Measurements from ENCODE around the gene SZT2. TPM values are rescaled to one million over a fixed set of nuclear protein-coding genes. Genes with fewer than 3 reads are reported as not detected.

The SZT2 gene
- total RNA-seq (100 to 1,000 TPM; 135 to 153 TPM), polyA plus RNA-seq (1 to 10 TPM in 1 of 2 donors, under 1 TPM in 1; 0.69 to 8.9 TPM)

- intact Hi-C loops (cut with micrococcal nuclease) = loop anchor here (1.0 kb wide), 3 partner anchors 21 to 217 kb away; partner anchors contain the start of genes CDC20, CFAP57, EBNA1BP2 and ELOVL1
- H3K4me3 Mint-ChIP-seq = peak within 1 kb of the TSS; percentile 99 to 100 (median 100)
Observed at GRCh38 chr1:43389326-43390313, at the start of gene SZT2, which contains the start of gene MED8. TSS of gene SZT2 (plus strand) at chr1:43389899. CDS start at chr1:43389969, 70 bp downstream. TSS of gene MED8 (minus strand) at chr1:43389800. CDS start at chr1:43389764, 36 bp downstream.

DNA sequence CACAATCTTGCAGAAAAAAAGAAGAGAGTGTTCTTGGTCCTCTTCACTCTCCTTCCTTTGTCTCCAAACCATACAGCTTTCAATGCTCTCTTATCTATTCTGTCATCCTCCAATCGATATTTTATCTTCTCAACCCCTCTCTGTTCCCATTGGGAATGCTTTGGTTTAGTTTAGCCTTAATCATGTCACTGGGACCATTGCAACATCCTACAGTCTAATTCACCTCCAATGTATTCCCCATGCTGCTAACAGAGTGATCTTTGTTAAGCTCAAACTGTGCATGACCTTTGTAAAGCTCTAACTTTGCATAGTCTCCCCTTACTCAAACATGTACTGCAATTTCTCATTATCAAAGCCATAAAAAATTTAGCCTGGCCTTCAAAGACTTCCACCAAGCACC lies 49.1 kb upstream of the SZT2 start:
- Histone ChIP-seq H3K36me3 (ENCODE audit: insufficient read depth, low read length) (no peaks in the 10 kb centered on the region), H3K27ac (ENCODE audit: low read depth, low read length) (no peak overlapping the region), H3K27me3 (ENCODE audit: insufficient read depth, low read length) (no peaks in the 10 kb centered on the region), H3K9me3 (ENCODE audit: control insufficient read depth in 1 of 2, low read length in 2 of 2) (no peaks in the 10 kb centered on the region), H3K4me1 (ENCODE audit: insufficient read depth, low read length) (no peaks in the 10 kb centered on the region), H3K4me3 (ENCODE audit: low read length in 2 of 2) (no peak overlapping the region)
- Mint-ChIP-seq H3K9me3 (no peaks in the 10 kb centered on the region), H3K27me3 (peaks cover 0 to 4% of the 10 kb centered on the region in 2 donors), H3K27ac (peak overlapping the region in 1 of 7 donors; percentile 38), H3K4me1 (no peaks in the 10 kb centered on the region), H3K36me3 (no peaks in the 10 kb centered on the region), H3K4me3 (no peak overlapping the region)
- ChIA-PET POLR2A (ENCODE audit: partially characterized antibody) (no interaction called here), CTCF (ENCODE audit: partially characterized antibody) (interaction anchor here (1.0 kb wide), 1 partner anchor 12 kb away, joined by 3 read pairs; no protein-coding TSS in a partner anchor)
- intact Hi-C loops (cut with micrococcal nuclease) = no loop called here
- no peak for DNase-seq

More at GRCh38 chr1:43389326-43390313, at the start of gene SZT2, which contains the start of gene MED8:
- H3K36me3 ChIP-seq (ENCODE audit: insufficient read depth, low read length) = peaks cover 31% of the 10 kb centered on the region
- Mint-ChIP-seq H3K36me3 (peaks cover 21 to 48% of the 10 kb centered on the region in 2 donors), H3K4me1 (peaks cover 32 to 60% (median 45%) of the 10 kb centered on the region in 4 donors), H3K9me3 (no peaks in the 10 kb centered on the region), H3K27ac (peak within 1 kb of the TSS; percentile 89 to 100 (median 99)), H3K27me3 (no peaks in the 10 kb centered on the region)
- peak within 1 kb of the TSS; percentile 82 for H3K27ac ChIP-seq (ENCODE audit: low read depth, low read length)
- H3K4me1 ChIP-seq (ENCODE audit: insufficient read depth, low read length) = peaks cover 28% of the 10 kb centered on the region
- H3K27me3 ChIP-seq (ENCODE audit: insufficient read depth, low read length) = no peaks in the 10 kb centered on the region
- CTCF ChIA-PET (ENCODE audit: partially characterized antibody) = interaction anchor here (0.6 to 3.5 kb wide), 5 partner anchors 20 to 162 kb away, joined by 3 to 10 read pairs (median 4); partner anchors contain the start of gene ELOVL1
- POLR2A ChIA-PET (ENCODE audit: partially characterized antibody) = interaction anchor here (0.7 to 3.7 kb wide), 14 partner anchors 8 to 217 kb away, joined by 3 to 42 read pairs (median 4); partner anchors contain the start of genes CDC20, CFAP57, EBNA1BP2 and ELOVL1
- H3K9me3 ChIP-seq (ENCODE audit: control insufficient read depth in 1 of 2, low read length in 2 of 2) = no peaks in the 10 kb centered on the region
- peak; percentile 88 to 93 (median 91) for DNase-seq
- peak within 1 kb of the TSS; percentile 87 to 88 for H3K4me3 ChIP-seq (ENCODE audit: low read length in 2 of 2)

GRCh38 chr1:43344267-43344850 lies 45.3 kb upstream of the SZT2 start:
- CTCF ChIA-PET (ENCODE audit: partially characterized antibody) = no interaction called here
- H3K9me3 ChIP-seq (ENCODE audit: control insufficient read depth in 1 of 2, low read length in 2 of 2) = no peaks in the 10 kb centered on the region
- Mint-ChIP-seq H3K9me3 (no peaks in the 10 kb centered on the region), H3K27me3 (peaks cover 0 to 4% of the 10 kb centered on the region in 2 donors), H3K27ac (peak overlapping the region in 3 of 7 donors; percentile 2 to 44 (median 4)), H3K4me1 (peaks cover 0 to 4% (median 3%) of the 10 kb centered on the region in 4 donors), H3K36me3 (no peaks in the 10 kb centered on the region), H3K4me3 (no peak overlapping the region)
- H3K36me3 ChIP-seq (ENCODE audit: insufficient read depth, low read length) = no peaks in the 10 kb centered on the region
- H3K27ac ChIP-seq (ENCODE audit: low read depth, low read length) = no peak overlapping the region
- H3K4me3 ChIP-seq (ENCODE audit: low read length in 2 of 2) = no peak overlapping the region
- no peaks in the 10 kb centered on the region for H3K27me3 ChIP-seq (ENCODE audit: insufficient read depth, low read length)
- POLR2A ChIA-PET (ENCODE audit: partially characterized antibody) = no interaction called here
- H3K4me1 ChIP-seq (ENCODE audit: insufficient read depth, low read length) = no peaks in the 10 kb centered on the region
- intact Hi-C loops (cut with micrococcal nuclease) = no loop called here
- no peak for DNase-seq

DNA sequence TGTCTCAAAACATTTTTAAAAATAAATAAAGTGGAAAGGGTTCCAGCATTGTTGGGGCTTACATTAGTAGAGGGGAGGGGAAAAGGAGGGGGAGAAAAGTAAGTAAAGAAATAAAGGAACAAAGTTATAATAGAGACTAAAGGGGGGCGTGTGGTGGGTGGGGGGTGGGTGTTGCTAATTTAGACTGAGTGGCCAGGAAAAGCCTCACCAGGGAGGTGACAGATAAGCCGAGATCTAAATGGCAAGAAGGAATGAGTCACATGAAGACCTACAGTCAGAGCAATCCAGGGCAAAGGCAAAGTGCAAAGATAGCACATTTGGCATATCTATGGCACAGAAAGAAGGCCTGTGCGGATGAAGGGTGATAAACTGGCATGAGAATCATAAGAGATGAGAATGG lies 44.6 kb upstream of the SZT2 start:
- H3K36me3 Mint-ChIP-seq = no peaks in the 10 kb centered on the region
- peaks cover 0 to 4% of the 10 kb centered on the region in 2 donors for H3K27me3 Mint-ChIP-seq
- H3K27ac Mint-ChIP-seq = peak overlapping the region in 3 of 7 donors; percentile 25 to 38 (median 31)
- no peak for DNase-seq
- H3K27ac ChIP-seq (ENCODE audit: low read depth, low read length) = no peak overlapping the region
- H3K9me3 ChIP-seq (ENCODE audit: control insufficient read depth in 1 of 2, low read length in 2 of 2) = no peaks in the 10 kb centered on the region
- no peak overlapping the region for H3K4me3 Mint-ChIP-seq
- no peaks in the 10 kb centered on the region for H3K9me3 Mint-ChIP-seq
- H3K27me3 ChIP-seq (ENCODE audit: insufficient read depth, low read length) = no peaks in the 10 kb centered on the region
- intact Hi-C loops (cut with micrococcal nuclease) = no loop called here
- CTCF ChIA-PET (ENCODE audit: partially characterized antibody) = no interaction called here
- POLR2A ChIA-PET (ENCODE audit: partially characterized antibody) = no interaction called here
- H3K4me1 Mint-ChIP-seq = peaks cover 2 to 11% (median 11%) of the 10 kb centered on the region in 4 donors
- H3K4me3 ChIP-seq (ENCODE audit: low read length in 2 of 2) = no peak overlapping the region
- no peaks in the 10 kb centered on the region for H3K36me3 ChIP-seq (ENCODE audit: insufficient read depth, low read length)
- H3K4me1 ChIP-seq (ENCODE audit: insufficient read depth, low read length) = peaks cover 5% of the 10 kb centered on the region

DNA sequence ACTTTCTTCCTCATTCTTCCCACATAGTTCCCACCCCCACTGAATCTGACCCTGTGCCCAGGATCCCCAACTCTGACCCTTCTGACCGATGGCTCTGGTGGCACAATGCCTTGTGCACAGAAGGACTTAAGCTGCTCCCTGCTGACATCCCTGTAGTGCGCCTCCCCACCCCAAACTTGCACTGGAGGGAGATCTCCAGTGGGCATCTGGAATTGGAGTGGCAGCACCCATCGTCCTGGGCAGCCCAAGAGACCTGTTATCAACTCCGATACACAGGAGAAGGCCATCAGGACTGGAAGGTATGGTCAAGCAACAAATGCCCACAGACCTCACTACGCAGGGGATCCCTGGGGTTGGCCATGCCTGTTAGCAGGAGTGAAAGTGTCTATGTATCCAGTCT lies 43.1 kb upstream of the SZT2 start:
- Mint-ChIP-seq H3K4me1 (peaks cover 2 to 11% (median 11%) of the 10 kb centered on the region in 4 donors), H3K9me3 (no peaks in the 10 kb centered on the region), H3K27ac (no peak overlapping the region), H3K27me3 (peaks cover 0 to 2% of the 10 kb centered on the region in 2 donors), H3K4me3 (no peak overlapping the region), H3K36me3 (no peaks in the 10 kb centered on the region)
- H3K36me3 ChIP-seq (ENCODE audit: insufficient read depth, low read length) = no peaks in the 10 kb centered on the region
- ChIA-PET POLR2A (ENCODE audit: partially characterized antibody) (no interaction called here), CTCF (ENCODE audit: partially characterized antibody) (interaction anchor here (0.9 kb wide), 1 partner anchor 12 kb away, joined by 3 read pairs; no protein-coding TSS in a partner anchor)
- DNase-seq = no peak
- H3K27me3 ChIP-seq (ENCODE audit: insufficient read depth, low read length) = no peaks in the 10 kb centered on the region
- no peak overlapping the region for H3K4me3 ChIP-seq (ENCODE audit: low read length in 2 of 2)
- intact Hi-C loops (cut with micrococcal nuclease) = no loop called here
- no peaks in the 10 kb centered on the region for H3K9me3 ChIP-seq (ENCODE audit: control insufficient read depth in 1 of 2, low read length in 2 of 2)
- peaks cover 5% of the 10 kb centered on the region for H3K4me1 ChIP-seq (ENCODE audit: insufficient read depth, low read length)
- no peak overlapping the region for H3K27ac ChIP-seq (ENCODE audit: low read depth, low read length)

DNA sequence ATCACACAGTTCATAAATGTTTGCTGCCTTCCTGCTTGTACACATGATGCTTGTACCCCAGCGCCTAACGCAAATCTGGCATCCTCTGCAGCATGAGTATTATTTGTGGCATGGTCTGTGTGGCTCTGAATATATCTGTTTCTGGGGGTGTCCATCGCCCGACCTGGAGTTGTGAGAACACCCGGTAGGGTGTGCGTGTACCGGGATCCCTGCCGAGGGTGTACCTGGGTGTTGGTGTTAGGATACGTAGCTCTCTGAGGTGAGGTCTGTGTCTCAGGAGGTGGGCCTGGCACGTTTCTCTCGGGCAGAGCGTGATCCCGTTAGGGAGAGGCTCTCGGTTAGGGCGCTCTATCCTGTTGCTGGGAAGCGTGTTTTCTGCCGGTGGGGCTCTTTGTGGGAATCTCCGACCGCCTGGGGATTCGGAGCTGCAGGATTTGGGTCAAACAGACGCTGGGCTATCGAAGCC lies 41.3 kb upstream of the SZT2 start:
- Mint-ChIP-seq H3K4me1 (peaks cover 2 to 11% (median 11%) of the 10 kb centered on the region in 4 donors), H3K4me3 (peak overlapping the region in 6 of 8 donors; percentile 11 to 88 (median 57)), H3K27ac (peak overlapping the region in 4 of 7 donors; percentile 3 to 66 (median 46)), H3K36me3 (no peaks in the 10 kb centered on the region), H3K9me3 (no peaks in the 10 kb centered on the region), H3K27me3 (peaks cover 0 to 2% of the 10 kb centered on the region in 2 donors)
- Histone ChIP-seq H3K36me3 (ENCODE audit: insufficient read depth, low read length) (no peaks in the 10 kb centered on the region), H3K27me3 (ENCODE audit: insufficient read depth, low read length) (no peaks in the 10 kb centered on the region), H3K4me3 (ENCODE audit: low read length in 2 of 2) (peak overlapping the region in 1 of 2 donors; percentile 36), H3K4me1 (ENCODE audit: insufficient read depth, low read length) (peaks cover 5% of the 10 kb centered on the region), H3K27ac (ENCODE audit: low read depth, low read length) (peak overlapping the region; percentile 49), H3K9me3 (ENCODE audit: control insufficient read depth in 1 of 2, low read length in 2 of 2) (no peaks in the 10 kb centered on the region)
- POLR2A ChIA-PET (ENCODE audit: partially characterized antibody) = interaction anchor here (1.0 to 2.3 kb wide), 3 partner anchors 10 to 106 kb away, joined by 3 to 10 read pairs (median 5); partner anchors contain the start of genes CDC20, ELOVL1 and HYI
- CTCF ChIA-PET (ENCODE audit: partially characterized antibody) = no interaction called here
- intact Hi-C loops (cut with micrococcal nuclease) = no loop called here
- no peak for DNase-seq

Measured in CD4-positive, alpha-beta memory T cell (primary cell).